ENCODE measurements around the gene CTAGE6. TPM values are rescaled to one million over a fixed set of nuclear protein-coding genes. Genes with fewer than 3 reads are reported as not detected.
"Not testable (repeated sequence)": the region's sequence is repeated elsewhere in the genome, so short reads cannot be mapped to it uniquely, and the experiment has no call there.

CTAGE6 gene
- total RNA-seq, result 1 to 10 TPM; 1.6 to 2.8 TPM

- ATAC-seq; H3K4me3 Mint-ChIP-seq; H3K36me3 Mint-ChIP-seq; DNase-seq (ENCODE audit: low spot score); H3K4me1 Mint-ChIP-seq (ENCODE audit: low read depth in 2 of 2); H3K9me3 Mint-ChIP-seq; H3K27ac Mint-ChIP-seq; H3K27me3 Mint-ChIP-seq: not testable (repeated sequence)
Observed at GRCh38 chr7:143757596-143757995, at the start of gene CTAGE6. TSS of gene CTAGE6 (minus strand) at chr7:143757696. CDS start at chr7:143757658, 38 bp downstream.

GRCh38 chr7:143806664-143807071, 49.2 kb upstream of the CTAGE6 start:
- H3K27me3 Mint-ChIP-seq; DNase-seq (ENCODE audit: low spot score); H3K36me3 Mint-ChIP-seq; H3K27ac Mint-ChIP-seq; H3K9me3 Mint-ChIP-seq; H3K4me1 Mint-ChIP-seq (ENCODE audit: low read depth in 2 of 2); ATAC-seq; H3K4me3 Mint-ChIP-seq: not testable (repeated sequence)

- H3K36me3 Mint-ChIP-seq; H3K27ac Mint-ChIP-seq; ATAC-seq; H3K9me3 Mint-ChIP-seq; H3K4me1 Mint-ChIP-seq (ENCODE audit: low read depth in 2 of 2); H3K27me3 Mint-ChIP-seq; DNase-seq (ENCODE audit: low spot score); H3K4me3 Mint-ChIP-seq: not testable (repeated sequence)
Observed at GRCh38 chr7:143797896-143798290, 40.4 kb upstream of the CTAGE6 start.

- ATAC-seq; H3K36me3 Mint-ChIP-seq; H3K4me1 Mint-ChIP-seq (ENCODE audit: low read depth in 2 of 2); H3K4me3 Mint-ChIP-seq; H3K27me3 Mint-ChIP-seq; H3K27ac Mint-ChIP-seq; DNase-seq (ENCODE audit: low spot score); H3K9me3 Mint-ChIP-seq: not testable (repeated sequence)
Observed at GRCh38 chr7:143797119-143797895, 39.8 kb upstream of the CTAGE6 start.

- not testable (repeated sequence) for H3K27ac Mint-ChIP-seq; ATAC-seq; H3K4me1 Mint-ChIP-seq (ENCODE audit: low read depth in 2 of 2); H3K36me3 Mint-ChIP-seq; H3K9me3 Mint-ChIP-seq; H3K27me3 Mint-ChIP-seq; DNase-seq (ENCODE audit: low spot score); H3K4me3 Mint-ChIP-seq
Observed at GRCh38 chr7:143795653-143796052, 38.2 kb upstream of the CTAGE6 start.

GRCh38 chr7:143792633-143793032, 35.1 kb upstream of the CTAGE6 start:
- H3K4me3 Mint-ChIP-seq; H3K27me3 Mint-ChIP-seq; ATAC-seq; H3K27ac Mint-ChIP-seq; DNase-seq (ENCODE audit: low spot score); H3K4me1 Mint-ChIP-seq (ENCODE audit: low read depth in 2 of 2); H3K36me3 Mint-ChIP-seq; H3K9me3 Mint-ChIP-seq: not testable (repeated sequence)

- DNase-seq (ENCODE audit: low spot score); H3K36me3 Mint-ChIP-seq; H3K27me3 Mint-ChIP-seq; ATAC-seq; H3K9me3 Mint-ChIP-seq; H3K4me3 Mint-ChIP-seq; H3K27ac Mint-ChIP-seq; H3K4me1 Mint-ChIP-seq (ENCODE audit: low read depth in 2 of 2): not testable (repeated sequence)
Observed at GRCh38 chr7:143785415-143786182, 28.1 kb upstream of the CTAGE6 start.

- not testable (repeated sequence) for H3K27me3 Mint-ChIP-seq; H3K4me1 Mint-ChIP-seq (ENCODE audit: low read depth in 2 of 2); H3K9me3 Mint-ChIP-seq; H3K36me3 Mint-ChIP-seq; DNase-seq (ENCODE audit: low spot score); H3K27ac Mint-ChIP-seq; ATAC-seq; H3K4me3 Mint-ChIP-seq
Observed at GRCh38 chr7:143779591-143779990, 22.1 kb upstream of the CTAGE6 start.

GRCh38 chr7:143772738-143773468, 15.4 kb upstream of the CTAGE6 start:
- ATAC-seq, H3K9me3 Mint-ChIP-seq, H3K4me3 Mint-ChIP-seq: not testable (repeated sequence)

GRCh38 chr7:143767531-143767930, 10.0 kb upstream of the CTAGE6 start:
- H3K4me3 Mint-ChIP-seq; ATAC-seq; H3K27me3 Mint-ChIP-seq; H3K36me3 Mint-ChIP-seq; H3K27ac Mint-ChIP-seq; DNase-seq (ENCODE audit: low spot score); H3K4me1 Mint-ChIP-seq (ENCODE audit: low read depth in 2 of 2); H3K9me3 Mint-ChIP-seq: not testable (repeated sequence)

More at GRCh38 chr7:143772738-143773468, 15.4 kb upstream of the CTAGE6 start:
- H3K27ac Mint-ChIP-seq; H3K36me3 Mint-ChIP-seq; H3K27me3 Mint-ChIP-seq; DNase-seq (ENCODE audit: low spot score); H3K4me1 Mint-ChIP-seq (ENCODE audit: low read depth in 2 of 2): not testable (repeated sequence)

- H3K9me3 Mint-ChIP-seq, H3K4me3 Mint-ChIP-seq, ATAC-seq: not testable (repeated sequence)
Observed at GRCh38 chr7:143765678-143766077, 8.2 kb upstream of the CTAGE6 start.

GRCh38 chr7:143763065-143763464, 5.6 kb upstream of the CTAGE6 start:
- H3K27ac Mint-ChIP-seq; H3K4me1 Mint-ChIP-seq (ENCODE audit: low read depth in 2 of 2); ATAC-seq; H3K9me3 Mint-ChIP-seq; H3K36me3 Mint-ChIP-seq; H3K27me3 Mint-ChIP-seq; H3K4me3 Mint-ChIP-seq; DNase-seq (ENCODE audit: low spot score): not testable (repeated sequence)

More at GRCh38 chr7:143765678-143766077, 8.2 kb upstream of the CTAGE6 start:
- not testable (repeated sequence) for H3K36me3 Mint-ChIP-seq; DNase-seq (ENCODE audit: low spot score); H3K4me1 Mint-ChIP-seq (ENCODE audit: low read depth in 2 of 2); H3K27ac Mint-ChIP-seq; H3K27me3 Mint-ChIP-seq

- H3K36me3 Mint-ChIP-seq; H3K27ac Mint-ChIP-seq; H3K9me3 Mint-ChIP-seq; H3K4me1 Mint-ChIP-seq (ENCODE audit: low read depth in 2 of 2); H3K27me3 Mint-ChIP-seq; H3K4me3 Mint-ChIP-seq; DNase-seq (ENCODE audit: low spot score): not testable (repeated sequence)
- ATAC-seq, result peak in 1 of 2 donors; percentile 6
Observed at GRCh38 chr7:143745340-143745739, 12.2 kb downstream of the CTAGE6 start.
